ENCODE results near the gene HSF5.

Gene HSF5

GRCh38 chr17:58380207-58381123, 107.7 kb downstream of the HSF5 start:
- no peak for TF ChIP-seq CTCF (IDR thresholded peaks at IDR 0.05; ENCODE audit: borderline replicate concordance, control extremely low read depth, extremely low read depth, insufficient read depth, missing control alignments)
- no peak for DNase-seq (ENCODE audit: low spot score)
- in situ Hi-C loops (cut with MboI; ENCODE audit: low sequenced_read_pairs, unreplicated experiment): no loop called here

GRCh38 chr17:58379511-58379824, 108.7 kb downstream of the HSF5 start:
- TF ChIP-seq CTCF (IDR thresholded peaks at IDR 0.05; ENCODE audit: borderline replicate concordance, control extremely low read depth, extremely low read depth, insufficient read depth, missing control alignments): no peak
- DNase-seq (ENCODE audit: low spot score): no peak
- in situ Hi-C loops (cut with MboI; ENCODE audit: low sequenced_read_pairs, unreplicated experiment): no loop called here

GRCh38 chr17:58378733-58379510, 109.3 kb downstream of the HSF5 start:
- in situ Hi-C loops (cut with MboI; ENCODE audit: low sequenced_read_pairs, unreplicated experiment): no loop called here
- DNase-seq (ENCODE audit: low spot score): no peak
- TF ChIP-seq CTCF (IDR thresholded peaks at IDR 0.05; ENCODE audit: borderline replicate concordance, control extremely low read depth, extremely low read depth, insufficient read depth, missing control alignments): no peak

GRCh38 chr17:58377661-58378060, 110.5 kb downstream of the HSF5 start:
- in situ Hi-C loops (cut with MboI; ENCODE audit: low sequenced_read_pairs, unreplicated experiment): no loop called here
- no peak for TF ChIP-seq CTCF (IDR thresholded peaks at IDR 0.05; ENCODE audit: borderline replicate concordance, control extremely low read depth, extremely low read depth, insufficient read depth, missing control alignments)
- DNase-seq (ENCODE audit: low spot score): no peak

- no peak for TF ChIP-seq CTCF (IDR thresholded peaks at IDR 0.05; ENCODE audit: borderline replicate concordance, control extremely low read depth, extremely low read depth, insufficient read depth, missing control alignments)
- no peak for DNase-seq (ENCODE audit: low spot score)
- in situ Hi-C loops (cut with MboI; ENCODE audit: low sequenced_read_pairs, unreplicated experiment): no loop called here
These were observed 111.1 kb downstream of the HSF5 start for GRCh38 chr17:58377093-58377601.

- in situ Hi-C loops (cut with MboI; ENCODE audit: low sequenced_read_pairs, unreplicated experiment): no loop called here
- TF ChIP-seq CTCF (IDR thresholded peaks at IDR 0.05; ENCODE audit: borderline replicate concordance, control extremely low read depth, extremely low read depth, insufficient read depth, missing control alignments): no peak
- DNase-seq (ENCODE audit: low spot score): no peak
These were observed 111.7 kb downstream of the HSF5 start for GRCh38 chr17:58376472-58377000.

All from GM13976 (cell line).